Neural cell (in vitro differentiated cells): ENCODE data around the gene PROCA1. TPM values are rescaled to one million over a fixed set of nuclear protein-coding genes. Genes with fewer than 3 reads are reported as not detected.
A peak's percentile ranks its signal among the peaks of the same experiment; 100 is the strongest.

Experiments used
- H2AFZ ChIP-seq: fragments of 200-600, 300-800 bp; sonication (generic), shearing (Covaris generic); 2 replicates; pipeline ENCODE4 v1.6.0; 2014; ENCODE audit warnings: low read depth, mild to moderate bottlenecking, antibody characterized with exemption, low read length, moderate library complexity
- H3F3A ChIP-seq: fragments of 200-600 bp; shearing (Covaris generic); 2 replicates; pipeline ENCODE4 v1.6.1; 2016; ENCODE audit warnings: mild to moderate bottlenecking, moderate library complexity, mixed read lengths, antibody characterized with exemption, low read length; ENCODE audit not compliant: insufficient read depth, poor library complexity, severe bottlenecking
- H3K27ac ChIP-seq: fragments of 200-600, 300-800 bp; sonication (generic), shearing (Covaris generic); 2 replicates; pipeline ENCODE4 v1.5.1; 2014; ENCODE audit warnings: mild to moderate bottlenecking, low read length, moderate library complexity
- H3K27me3 ChIP-seq: fragments of 300-800, 200-600 bp; sonication (generic), shearing (Covaris generic); 2 replicates; pipeline ENCODE4 v1.6.0; 2014; ENCODE audit warnings: mild to moderate bottlenecking, low read depth, low read length, moderate library complexity; ENCODE audit not compliant: insufficient read depth
- H3K36me3 ChIP-seq: fragments of 300-800, 200-600 bp; sonication (generic), shearing (Covaris generic); 2 replicates; pipeline ENCODE4 v1.5.1; 2014; ENCODE audit warnings: mild to moderate bottlenecking, antibody characterized with exemption, low read length, moderate library complexity; ENCODE audit not compliant: insufficient read depth
- H3K4me2 ChIP-seq: fragments of 300-800, 200-600 bp; sonication (generic), shearing (Covaris generic); 2 replicates; pipeline ENCODE4 v1.6.0; 2014; ENCODE audit warnings: mild to moderate bottlenecking, low read length
- H3K4me3 ChIP-seq: fragments of 300-800, 200-600 bp; sonication (generic), shearing (Covaris generic); 2 replicates; pipeline ENCODE4 v1.5.1; 2014; ENCODE audit warnings: mild to moderate bottlenecking, low read length, moderate library complexity
- H3K79me2 ChIP-seq: fragments of 200-600 bp; shearing (Covaris generic); replicated peaks from 2 replicates; pipeline ENCODE4 v1.6.0; 2014; ENCODE audit warnings: mild to moderate bottlenecking, low read length, moderate library complexity; ENCODE audit not compliant: insufficient read depth
- H3K9ac ChIP-seq: fragments of 300-800, 200-600 bp; sonication (generic), shearing (Covaris generic); 2 replicates; pipeline ENCODE4 v1.6.1; 2016; ENCODE audit warnings: mild to moderate bottlenecking, low read length, mixed read lengths
- H3K9me2 ChIP-seq: fragments of 200-600 bp; shearing (Covaris generic); 2 replicates; pipeline ENCODE4 v1.6.1; 2016; ENCODE audit warnings: mild to moderate bottlenecking, low read length, mixed read lengths; ENCODE audit not compliant: insufficient read depth
- H3K9me3 ChIP-seq: fragments of 200-600, 300-800 bp; sonication (generic), shearing (Covaris generic); 2 replicates; pipeline ENCODE4 v1.6.1; 2016; ENCODE audit warnings: mild to moderate bottlenecking, mixed run types, low read length, moderate library complexity, mixed read lengths
- H4K20me1 ChIP-seq: fragments of 200-600 bp; shearing (Covaris generic); 2 replicates; pipeline ENCODE4 v1.6.1; 2016; ENCODE audit warnings: mild to moderate bottlenecking, mixed run types; ENCODE audit not compliant: insufficient read depth
- CTCF ChIP-seq: fragments of 450-650 bp; IDR thresholded peaks from 2 replicates; pipeline ENCODE4 v1.5.1; 2014; ENCODE audit warnings: antibody characterized with exemption, mild to moderate bottlenecking, moderate library complexity; ENCODE audit not compliant: poor library complexity, severe bottlenecking
- EZH2 ChIP-seq: fragments of 200-600, 300-800 bp; shearing (Covaris generic), sonication (generic); IDR thresholded peaks from 2 replicates; pipeline ENCODE4 v1.6.1; 2014; ENCODE audit warnings: antibody characterized with exemption, low read length, borderline replicate concordance, mild to moderate bottlenecking; ENCODE audit not compliant: insufficient read depth, poor library complexity, severe bottlenecking
- MXI1 ChIP-seq: fragments of 450-650 bp; conservative IDR thresholded peaks from 2 replicates; pipeline ENCODE4 v1.6.1; 2014; ENCODE audit warnings: antibody characterized with exemption, mild to moderate bottlenecking; ENCODE audit not compliant: poor library complexity, severe bottlenecking
- POLR2AphosphoS5 ChIP-seq: IDR thresholded peaks from 2 replicates; pipeline ENCODE4 v1.6.1; 2012
- RAD21 ChIP-seq: fragments of 450-650 bp; conservative IDR thresholded peaks from 2 replicates; pipeline ENCODE4 v1.6.1; 2014; ENCODE audit warnings: antibody characterized with exemption, mild to moderate bottlenecking, moderate library complexity
- REST ChIP-seq: IDR thresholded peaks from 2 replicates; pipeline ENCODE4 v1.6.1; 2012; ENCODE audit warnings: borderline replicate concordance
- SMC3 ChIP-seq: fragments of 450-650 bp; conservative IDR thresholded peaks from 2 replicates; pipeline ENCODE4 v1.6.1; 2014; ENCODE audit warnings: antibody characterized with exemption, mild to moderate bottlenecking, moderate library complexity; ENCODE audit not compliant: poor library complexity
- TAF1 ChIP-seq: IDR thresholded peaks from 2 replicates; pipeline ENCODE4 v1.6.1; 2012; ENCODE audit warnings: low read depth
- polyA plus RNA-seq: library from polyadenylated mRNA; depleted of rRNA; stranded (reverse); fragments of >200 nt; gene quantifications from 2 replicates; pipeline ENCODE4 v1.2.3, GENCODE V29; 2014

The PROCA1 gene
- polyA plus RNA-seq, 1 donor from 2014 or later = 20.7 TPM

- peak; percentile 4 for TF ChIP-seq MXI1
- no peak for TF ChIP-seq TAF1
- Histone ChIP-seq H3K27me3 (no peaks in the 10 kb centered on the region), H3K9ac (peak overlapping the region; percentile 99), H3K27ac (peak overlapping the region; percentile 97), H3K9me2 (no peaks in the 10 kb centered on the region), H3K9me3 (no peaks in the 10 kb centered on the region), H4K20me1 (peaks cover 26% of the 10 kb centered on the region), H2AFZ (no peak overlapping the region), H3K36me3 (peaks cover 22% of the 10 kb centered on the region), H3F3A (peaks cover 4% of the 10 kb centered on the region), H3K4me2 (peak overlapping the region; percentile 92), H3K79me2 (peaks cover 39% of the 10 kb centered on the region), H3K4me3 (peak overlapping the region; percentile 84)
Observed at GRCh38 chr17:28745786-28746411, 34.2 kb upstream of the PROCA1 start.

- Histone ChIP-seq H3K36me3 (peaks cover 17% of the 10 kb centered on the region), H3K4me3 (peak overlapping the region; percentile 84), H3K4me2 (peak overlapping the region; percentile 92), H4K20me1 (peaks cover 19% of the 10 kb centered on the region), H3K9me2 (no peaks in the 10 kb centered on the region), H2AFZ (no peak overlapping the region), H3F3A (peaks cover 4% of the 10 kb centered on the region), H3K79me2 (peaks cover 33% of the 10 kb centered on the region), H3K27ac (peak overlapping the region; percentile 97), H3K9ac (peak overlapping the region; percentile 99), H3K27me3 (no peaks in the 10 kb centered on the region), H3K9me3 (no peaks in the 10 kb centered on the region)
- no peak for TF ChIP-seq REST
- TF ChIP-seq POLR2AphosphoS5 = no peak
- TF ChIP-seq EZH2 = no peak
- no peak for TF ChIP-seq RAD21
Observed at GRCh38 chr17:28744972-28745785, 33.5 kb upstream of the PROCA1 start.

- Histone ChIP-seq H2AFZ (no peak overlapping the region), H3F3A (peaks cover 4% of the 10 kb centered on the region), H3K9me2 (no peaks in the 10 kb centered on the region), H3K4me2 (peak overlapping the region; percentile 92), H3K27ac (peak overlapping the region; percentile 97), H3K79me2 (peaks cover 32% of the 10 kb centered on the region), H3K27me3 (no peaks in the 10 kb centered on the region), H3K9me3 (no peaks in the 10 kb centered on the region), H4K20me1 (peaks cover 18% of the 10 kb centered on the region), H3K36me3 (peaks cover 16% of the 10 kb centered on the region), H3K4me3 (peak overlapping the region; percentile 84), H3K9ac (peak overlapping the region; percentile 99)
- TF ChIP-seq TAF1 = peak; percentile 15
- TF ChIP-seq REST = peak; percentile 25
- TF ChIP-seq CTCF = peak; percentile 5
- TF ChIP-seq SMC3 = peak; percentile 3
- TF ChIP-seq RAD21 = no peak
- TF ChIP-seq EZH2 = no peak
- TF ChIP-seq POLR2AphosphoS5 = peak; percentile 19
- no peak for TF ChIP-seq MXI1
Observed at GRCh38 chr17:28744104-28744971, 32.6 kb upstream of the PROCA1 start.
